Measurements from ENCODE around the gene MAN1C1.

The MAN1C1 gene

GRCh38 chr1:25760871-25761270 lies 144.3 kb downstream of the MAN1C1 start:
- H3K27ac ChIP-seq: no peak overlapping the region
- no peak for DNase-seq (ENCODE audit: low spot score)
- TF ChIP-seq CTCF (IDR thresholded peaks at IDR 0.05): no peak
- H3K4me3 ChIP-seq: no peak overlapping the region

- no peak for TF ChIP-seq CTCF (IDR thresholded peaks at IDR 0.05)
- H3K27ac ChIP-seq: no peak overlapping the region
- H3K4me3 ChIP-seq: no peak overlapping the region
- DNase-seq (ENCODE audit: low spot score): no peak
Observed at GRCh38 chr1:25763493-25763892, 146.9 kb downstream of the MAN1C1 start.

- H3K27ac ChIP-seq: peak overlapping the region in 1 of 2 donors; percentile 22
- TF ChIP-seq CTCF (IDR thresholded peaks at IDR 0.05): no peak
- no peak overlapping the region for H3K4me3 ChIP-seq
- DNase-seq (ENCODE audit: low spot score): no peak
Observed at GRCh38 chr1:25765136-25765922, 148.7 kb downstream of the MAN1C1 start.

GRCh38 chr1:25765923-25766589 lies 149.5 kb downstream of the MAN1C1 start:
- H3K4me3 ChIP-seq: no peak overlapping the region
- peak overlapping the region in 1 of 2 donors; percentile 22 for H3K27ac ChIP-seq
- DNase-seq (ENCODE audit: low spot score): no peak
- no peak for TF ChIP-seq CTCF (IDR thresholded peaks at IDR 0.05)

GRCh38 chr1:25766721-25767436 lies 150.3 kb downstream of the MAN1C1 start:
- DNase-seq (ENCODE audit: low spot score): no peak
- no peak for TF ChIP-seq CTCF (IDR thresholded peaks at IDR 0.05)
- no peak overlapping the region for H3K4me3 ChIP-seq
- no peak overlapping the region for H3K27ac ChIP-seq

- no peak overlapping the region for H3K27ac ChIP-seq
- TF ChIP-seq CTCF (IDR thresholded peaks at IDR 0.05): no peak
- H3K4me3 ChIP-seq: no peak overlapping the region
- no peak for DNase-seq (ENCODE audit: low spot score)
Observed at GRCh38 chr1:25767437-25767770, 150.8 kb downstream of the MAN1C1 start.

All from coronary artery (tissue), 2 donors.